ENCODE results near the gene ALDH3B1.

ALDH3B1 gene

DNA sequence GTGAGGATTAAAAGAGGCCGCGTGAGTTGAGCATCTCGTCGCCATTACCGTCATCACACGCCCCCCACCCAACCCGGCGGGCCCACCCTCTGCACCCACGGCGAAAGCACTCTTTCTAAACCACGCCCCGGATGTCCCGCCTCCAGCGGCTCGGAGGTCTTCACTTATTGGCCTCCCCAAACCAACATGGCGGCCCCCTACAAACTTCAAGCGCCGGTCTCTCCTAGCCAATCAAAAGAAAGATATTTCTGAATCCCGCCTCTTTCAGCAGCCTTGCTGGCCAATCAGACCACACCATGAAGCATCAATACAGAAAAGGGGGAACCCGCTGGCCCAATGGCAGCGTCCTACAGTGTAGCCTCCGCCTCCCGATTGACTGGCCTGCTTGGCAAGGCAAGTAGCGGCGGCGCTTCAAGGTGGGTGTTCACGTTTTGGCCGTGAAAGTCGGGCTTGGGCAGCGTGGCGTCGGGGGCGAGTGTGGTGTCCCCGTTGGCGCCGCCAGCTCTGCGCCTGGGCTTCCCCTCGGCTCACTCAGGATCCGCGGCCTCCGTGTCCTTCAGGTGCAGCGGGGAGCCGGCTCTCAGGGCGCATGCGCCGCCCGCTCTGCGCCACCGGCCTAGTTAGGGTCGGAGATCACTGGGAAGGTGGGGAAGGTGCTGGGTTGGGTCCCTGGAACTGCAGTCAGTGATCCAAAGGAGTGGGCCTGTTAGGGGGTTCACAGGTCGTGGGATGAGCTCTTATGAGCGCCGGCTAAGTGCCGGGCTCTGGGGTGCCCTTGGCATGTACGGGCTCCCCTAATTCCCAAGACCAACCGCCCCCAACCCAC lies 20.4 kb downstream of the ALDH3B1 start, which contains the start of gene NDUFS8:
TSS of gene NDUFS8 (plus strand) at position 364 of the 826 bp plus-strand sequence. CDS start 1,471 bp downstream, outside the sequence.
- peak; percentile 86 to 97 for DNase-seq (ENCODE audit: low read depth in 2 of 2)

DNA sequence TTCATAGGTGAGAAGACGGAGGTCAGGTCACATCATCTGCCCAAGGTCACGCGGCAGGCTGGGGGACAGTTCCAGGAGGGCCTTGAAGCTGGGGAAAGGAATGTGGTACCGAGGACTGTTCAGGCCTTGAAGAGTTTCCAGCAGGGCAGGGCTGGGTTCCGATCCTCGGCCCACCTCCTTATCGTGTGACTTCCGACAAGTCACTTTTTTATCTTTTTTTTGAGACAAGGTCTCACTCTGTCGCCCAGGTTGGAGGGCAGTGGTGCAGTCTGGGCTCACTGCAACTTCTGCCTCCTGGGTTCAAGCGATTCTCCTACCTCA lies 21.0 kb downstream of the ALDH3B1 start:
- no peak for DNase-seq (ENCODE audit: low read depth in 2 of 2)

DNA sequence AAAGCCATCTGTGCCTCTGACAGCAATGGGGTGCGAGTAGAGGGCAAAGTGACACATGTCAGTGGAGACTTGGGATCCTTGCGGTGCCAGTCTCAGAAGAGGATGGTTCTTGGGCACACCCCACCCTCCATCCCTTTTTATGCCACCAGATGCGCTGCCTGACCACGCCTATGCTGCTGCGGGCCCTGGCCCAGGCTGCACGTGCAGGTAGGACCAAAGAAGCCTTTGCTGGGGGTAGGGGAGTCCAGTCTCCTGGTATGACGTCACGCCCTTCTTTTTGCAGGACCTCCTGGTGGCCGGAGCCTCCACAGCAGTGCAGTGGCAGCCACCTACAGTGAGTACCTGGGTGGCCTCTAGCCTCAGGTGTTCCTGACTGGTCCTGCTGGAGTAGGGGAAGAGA lies 21.9 kb downstream of the ALDH3B1 start:
- DNase-seq (ENCODE audit: low read depth in 2 of 2), result no peak

DNA sequence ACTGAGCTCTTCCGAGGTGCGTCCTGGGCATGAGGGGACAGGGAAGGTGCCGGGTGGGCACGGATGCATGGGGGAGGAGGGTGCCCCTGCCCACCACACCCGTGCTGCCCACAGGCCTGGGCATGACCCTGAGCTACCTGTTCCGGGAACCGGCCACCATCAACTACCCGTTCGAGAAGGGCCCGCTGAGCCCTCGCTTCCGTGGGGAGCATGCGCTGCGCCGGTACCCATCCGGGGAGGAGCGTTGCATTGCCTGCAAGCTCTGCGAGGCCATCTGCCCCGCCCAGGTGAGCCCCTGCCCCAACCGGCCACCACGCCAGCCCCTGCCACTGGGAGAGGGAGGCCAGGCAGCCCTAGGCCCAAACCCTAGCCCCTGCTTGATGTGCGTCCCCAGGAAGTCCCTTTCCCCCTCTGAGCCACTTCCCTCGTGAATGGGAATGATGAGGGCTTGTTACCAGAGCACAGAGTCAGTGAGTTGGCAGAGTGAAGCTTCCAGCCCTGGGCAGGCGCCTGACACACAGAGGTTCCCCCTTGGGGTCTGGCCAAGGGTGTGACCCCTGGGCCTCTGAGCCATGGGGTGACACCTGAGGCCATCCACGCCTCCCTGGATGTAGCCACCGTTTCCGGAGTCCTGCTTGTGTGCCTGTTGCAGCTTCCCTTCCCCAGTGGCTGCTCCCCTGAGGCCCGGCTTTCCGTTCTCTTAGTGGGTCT lies 23.0 kb downstream of the ALDH3B1 start:
- DNase-seq (ENCODE audit: low read depth in 2 of 2), result no peak

DNA sequence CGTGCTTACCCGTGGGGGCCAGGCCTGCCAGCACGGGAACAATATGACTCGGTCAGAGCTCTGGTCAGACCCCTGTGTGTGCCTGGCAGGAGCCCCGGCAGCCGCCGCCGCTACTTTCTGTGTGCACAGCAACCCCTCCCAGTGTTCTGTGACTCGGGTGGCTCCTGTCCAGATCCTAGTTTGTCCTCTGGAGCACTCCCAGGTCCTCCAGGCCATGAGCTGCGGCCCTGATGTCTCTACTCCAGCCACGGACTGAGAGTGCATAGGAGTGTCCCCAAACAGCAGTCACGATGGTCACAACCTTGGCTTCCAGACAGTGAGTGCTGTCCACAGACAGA lies 23.6 kb downstream of the ALDH3B1 start:
- no peak for DNase-seq (ENCODE audit: low read depth in 2 of 2)

DNA sequence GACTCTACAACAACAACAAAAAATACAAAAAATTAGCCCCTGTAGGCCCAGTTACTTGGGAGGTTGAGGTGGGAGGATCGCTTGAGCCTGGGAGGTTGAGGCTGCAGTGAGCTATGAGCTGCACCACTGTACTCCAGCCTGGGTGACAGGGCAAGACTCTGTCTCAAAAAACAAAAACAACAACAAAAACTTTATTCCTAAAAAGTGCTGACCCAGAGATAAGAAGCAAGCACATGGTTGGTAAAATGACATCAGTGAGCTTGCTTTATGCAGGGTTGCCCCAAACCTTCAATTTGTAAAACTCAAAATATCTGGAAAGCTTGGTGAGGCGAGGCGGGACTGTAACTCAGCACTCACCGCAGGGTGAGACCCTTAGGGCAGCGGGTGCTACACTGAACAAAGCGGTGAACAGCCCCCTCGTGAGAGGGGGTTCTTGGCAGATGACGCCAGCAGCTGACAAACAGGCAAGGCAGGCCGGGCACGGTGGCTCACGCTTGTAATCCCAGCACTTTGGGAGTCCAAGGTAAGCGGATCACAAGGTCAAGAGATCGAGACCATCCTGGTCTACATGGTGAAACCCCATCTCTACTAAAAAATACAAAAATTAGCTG lies 25.2 kb downstream of the ALDH3B1 start:
- DNase-seq (ENCODE audit: low read depth in 2 of 2), result no peak

DNA sequence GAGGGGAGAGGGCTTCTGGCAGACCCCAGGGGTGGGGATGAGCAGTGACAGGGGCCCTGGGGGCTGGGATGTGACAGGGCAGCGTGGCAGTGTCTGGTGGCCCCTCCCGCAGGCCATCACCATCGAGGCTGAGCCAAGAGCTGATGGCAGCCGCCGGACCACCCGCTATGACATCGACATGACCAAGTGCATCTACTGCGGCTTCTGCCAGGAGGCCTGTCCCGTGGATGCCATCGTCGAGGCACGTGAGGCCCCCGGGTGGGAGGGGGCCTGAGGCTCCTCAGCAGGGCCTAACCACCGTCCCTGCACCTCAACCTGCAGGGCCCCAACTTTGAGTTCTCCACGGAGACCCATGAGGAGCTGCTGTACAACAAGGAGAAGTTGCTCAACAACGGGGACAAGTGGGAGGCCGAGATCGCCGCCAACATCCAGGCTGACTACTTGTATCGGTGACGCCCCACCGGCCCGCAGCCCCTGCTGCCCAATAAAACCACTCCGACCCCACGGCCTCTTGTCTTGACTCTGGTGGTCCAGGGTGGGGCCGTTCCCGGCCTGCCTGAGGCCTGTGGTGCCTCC lies 26.1 kb downstream of the ALDH3B1 start:
- no peak for DNase-seq (ENCODE audit: low read depth in 2 of 2)

DNA sequence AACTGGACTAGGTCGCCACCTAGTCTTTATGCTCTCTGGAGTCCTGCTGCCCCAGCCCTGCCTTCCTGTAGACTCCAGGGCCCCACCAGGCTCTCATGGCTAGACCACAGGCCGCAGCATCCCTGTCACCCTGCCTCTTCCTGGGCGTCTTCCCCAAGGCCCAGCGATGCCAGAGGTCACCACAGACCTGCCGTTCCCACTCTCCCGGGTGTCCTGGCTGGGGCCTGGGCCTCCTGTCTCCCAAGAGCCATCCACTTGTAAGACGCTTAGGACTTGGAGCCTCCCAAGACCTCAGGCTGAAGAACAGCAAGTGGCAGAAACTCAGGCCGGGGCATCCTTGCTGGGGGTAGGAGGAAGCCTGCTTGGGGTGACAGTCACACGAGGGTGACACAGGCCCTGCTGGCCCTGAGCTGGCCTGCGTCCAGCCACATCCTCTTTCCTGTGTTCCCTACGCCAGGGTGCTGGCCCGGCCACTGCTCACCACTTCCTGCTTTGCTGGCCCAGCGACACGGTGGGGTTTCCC lies 26.7 kb downstream of the ALDH3B1 start:
- no peak for DNase-seq (ENCODE audit: low read depth in 2 of 2)

DNA sequence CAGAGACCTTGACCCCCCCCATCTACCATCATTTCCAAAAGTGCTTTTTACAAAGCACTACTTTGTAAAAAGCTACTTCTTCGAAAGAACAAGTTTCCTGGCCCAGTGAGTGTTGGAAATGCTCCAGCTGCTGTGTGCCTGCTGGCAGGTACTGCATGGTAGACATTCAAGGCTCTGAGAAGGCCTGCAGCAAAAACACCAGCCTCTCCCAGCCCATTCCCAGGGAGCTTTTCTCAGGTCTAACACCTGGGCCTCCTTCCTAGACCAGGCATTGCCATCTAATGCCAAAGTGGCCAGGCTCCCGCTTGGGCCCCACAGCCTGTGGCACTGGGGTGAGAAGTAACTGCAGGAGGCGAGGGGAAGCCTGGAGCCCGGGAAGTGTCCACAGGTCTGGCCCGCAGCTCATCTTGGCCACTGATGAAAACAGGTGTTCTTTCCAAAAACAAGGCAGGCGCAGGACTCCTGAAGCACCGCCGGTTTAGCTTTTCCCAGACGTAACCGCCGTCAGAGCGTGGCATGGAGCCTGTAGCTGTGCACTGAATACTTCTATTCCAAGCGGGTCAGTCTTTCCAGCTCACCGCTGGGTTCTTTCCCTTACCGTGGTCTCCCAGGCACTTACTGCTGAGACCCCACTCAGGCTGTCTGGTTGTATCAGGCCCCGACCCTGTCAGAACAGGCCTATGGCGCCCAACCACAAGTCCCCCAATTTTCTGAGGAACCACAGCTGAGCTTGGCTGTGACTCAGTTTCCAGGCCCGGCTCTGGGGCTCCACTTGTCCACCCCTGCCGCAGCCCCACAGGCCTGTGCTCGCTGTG lies 27.5 kb downstream of the ALDH3B1 start:
- DNase-seq (ENCODE audit: low read depth in 2 of 2), result no peak

DNA sequence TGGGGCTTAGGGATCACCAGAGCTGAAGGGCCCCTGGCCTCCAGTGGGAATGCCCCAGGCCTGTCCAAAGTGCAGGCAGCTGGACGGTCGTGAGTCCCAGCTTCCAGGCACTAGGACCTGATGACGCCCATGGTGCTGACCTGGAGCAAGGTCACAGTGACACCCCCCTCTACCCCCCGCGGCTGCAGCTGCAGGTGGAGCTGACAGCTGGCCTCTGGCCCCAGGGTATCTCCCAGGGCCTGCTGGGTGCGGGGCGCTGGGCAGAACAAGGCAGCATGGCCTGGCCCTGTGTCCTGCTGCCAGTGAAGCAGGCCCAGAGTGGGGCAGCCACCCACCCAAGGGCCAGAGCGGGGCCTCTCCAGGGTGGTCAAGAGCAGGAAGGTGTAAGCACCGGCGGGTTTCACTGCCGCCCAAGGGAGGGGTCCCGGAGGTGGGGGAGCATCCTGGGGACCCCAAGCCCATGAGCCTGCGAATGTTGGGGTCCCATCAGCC lies 28.1 kb downstream of the ALDH3B1 start:
- DNase-seq (ENCODE audit: low read depth in 2 of 2), result no peak

DNA sequence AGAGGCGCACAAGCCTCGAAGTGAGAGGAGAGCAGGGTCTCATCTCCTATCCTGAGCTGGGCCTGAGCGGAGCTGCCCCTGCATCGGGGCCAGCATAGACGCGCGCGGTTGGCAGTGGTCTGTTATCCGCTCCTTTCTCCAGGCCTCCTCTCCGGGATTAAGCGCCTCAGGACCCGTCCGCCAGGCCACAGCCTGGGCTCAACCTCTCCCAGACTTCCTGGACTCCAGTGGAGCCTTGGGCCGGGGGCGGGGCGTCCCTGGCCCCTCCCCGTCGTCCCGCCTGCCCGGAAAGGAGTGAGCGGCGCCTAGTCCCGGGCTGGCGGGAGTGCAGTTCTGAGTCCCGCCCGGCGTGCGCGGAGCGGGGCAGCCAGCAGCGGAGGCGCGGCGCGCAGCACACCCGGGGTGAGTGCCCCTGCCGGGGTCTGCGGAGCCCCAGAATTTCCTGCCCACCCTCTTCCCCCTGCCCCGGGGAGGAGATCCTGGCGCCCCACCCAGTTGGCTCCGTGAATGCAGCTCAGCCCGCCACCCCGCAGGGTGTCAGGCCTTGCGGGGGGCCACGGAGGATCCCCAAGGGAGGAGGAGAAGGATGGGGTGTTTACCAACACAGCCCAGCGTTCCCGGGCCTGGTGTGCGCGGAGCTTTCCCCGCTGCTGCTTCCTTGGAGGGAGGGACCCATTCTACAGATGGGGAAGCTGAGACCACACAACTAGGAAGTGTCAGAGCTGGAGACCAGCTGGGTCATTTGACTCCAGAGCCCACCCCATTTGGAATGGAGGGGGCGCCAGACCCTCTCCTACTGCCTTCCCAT lies 28.8 kb downstream of the ALDH3B1 start, which contains the start of gene TCIRG1:
TSS of gene TCIRG1 (plus strand) at position 308 of the 808 bp plus-strand sequence. CDS start 2,247 bp downstream, outside the sequence.
- peak; percentile 9 to 34 for DNase-seq (ENCODE audit: low read depth in 2 of 2)

DNA sequence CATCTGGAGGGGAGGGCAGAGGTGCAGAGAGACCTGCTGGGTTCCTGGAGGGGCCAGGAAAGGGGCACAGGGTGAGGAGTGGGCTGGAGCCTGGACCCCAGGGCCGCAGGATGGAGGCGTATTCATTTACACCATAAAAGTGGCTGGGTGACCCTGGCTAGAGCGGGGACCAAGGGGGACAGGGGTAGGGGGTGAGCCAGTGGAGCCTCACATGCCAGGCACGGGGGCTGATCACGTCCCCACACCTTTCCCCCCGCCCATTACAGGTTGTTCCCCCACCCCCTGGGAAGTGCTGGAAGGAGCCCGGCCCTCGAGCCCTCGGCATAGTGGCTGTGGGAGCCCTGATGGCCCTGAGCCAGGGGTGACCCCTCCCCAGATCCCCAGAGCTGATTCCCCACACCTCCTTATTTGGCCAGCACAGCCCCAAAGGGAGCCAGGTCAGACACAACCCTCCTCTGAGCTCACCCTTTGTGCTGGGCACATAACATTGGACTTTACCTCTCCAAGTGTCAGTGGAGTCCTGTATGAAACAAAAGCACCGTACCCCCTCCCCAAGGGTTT lies 29.5 kb downstream of the ALDH3B1 start:
- no peak for DNase-seq (ENCODE audit: low read depth in 2 of 2)

DNA sequence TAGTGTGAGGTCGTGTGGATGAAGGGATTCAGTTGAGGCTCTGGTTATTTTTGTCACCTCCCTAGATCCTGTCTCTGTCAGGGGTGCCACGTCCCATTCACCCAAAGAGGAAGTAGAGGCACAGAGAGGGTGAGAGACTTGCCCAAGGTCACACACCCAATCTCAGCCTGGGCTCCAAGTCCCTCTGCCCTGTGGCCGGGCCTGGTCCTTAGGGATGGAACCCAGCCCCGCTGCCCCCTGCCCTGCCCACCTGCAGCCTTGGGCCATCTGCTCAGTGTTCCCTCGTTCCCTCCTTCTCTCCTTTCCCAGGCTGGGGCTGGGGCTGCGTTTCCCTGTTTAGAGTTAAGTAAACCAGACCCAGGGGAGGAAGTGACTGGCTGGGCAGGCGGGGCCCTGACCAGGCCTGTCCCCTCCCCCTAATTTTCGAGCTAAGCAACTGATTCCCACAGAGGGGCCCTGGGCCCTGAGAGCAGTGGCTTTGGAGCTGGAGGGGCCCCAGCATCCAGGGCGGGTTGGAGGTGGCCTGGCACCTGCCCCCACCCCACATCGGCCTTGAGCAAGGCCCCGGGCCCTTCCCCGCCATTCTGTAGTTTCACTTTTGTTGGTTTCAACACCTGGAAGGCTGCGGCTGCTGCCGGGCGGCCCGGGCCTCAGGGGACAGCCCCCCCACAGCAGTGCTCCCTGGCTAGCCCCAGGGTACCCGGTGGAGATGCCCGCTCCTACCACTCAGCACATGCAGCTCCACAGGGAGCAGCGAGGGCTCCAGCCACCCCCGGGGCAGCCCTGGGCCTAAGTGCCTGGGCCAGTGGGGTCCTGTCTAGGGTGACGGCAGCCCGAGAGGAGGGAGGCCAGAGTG lies 30.2 kb downstream of the ALDH3B1 start:
- DNase-seq (ENCODE audit: low read depth in 2 of 2), result no peak

DNA sequence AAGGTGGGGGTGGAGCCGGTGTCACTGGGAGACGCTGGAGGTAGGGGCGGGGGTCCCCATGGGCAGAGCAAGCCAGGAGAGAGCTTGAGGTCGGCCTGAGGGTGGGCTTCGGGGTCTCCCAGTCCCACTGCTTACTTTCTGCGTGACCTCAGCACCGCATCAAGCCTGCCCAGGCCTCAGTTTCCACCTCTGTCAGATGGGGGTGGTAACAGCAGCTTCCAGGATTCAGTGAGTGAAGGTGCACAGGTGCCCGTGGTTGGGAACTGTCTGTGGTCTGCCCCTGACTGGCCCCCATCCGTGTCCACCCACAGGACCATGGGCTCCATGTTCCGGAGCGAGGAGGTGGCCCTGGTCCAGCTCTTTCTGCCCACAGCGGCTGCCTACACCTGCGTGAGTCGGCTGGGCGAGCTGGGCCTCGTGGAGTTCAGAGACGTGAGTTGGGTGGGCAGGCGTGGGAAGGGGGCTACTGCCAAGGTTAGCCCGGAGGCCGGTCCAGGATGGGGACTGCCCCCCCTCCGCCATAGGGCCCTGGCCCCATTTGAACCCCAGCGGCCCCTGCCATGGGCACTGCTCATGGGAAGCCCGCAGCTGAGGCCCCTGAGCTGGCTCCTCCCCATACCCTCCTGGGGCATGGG lies 30.9 kb downstream of the ALDH3B1 start:
- DNase-seq (ENCODE audit: low read depth in 2 of 2), result no peak

DNA sequence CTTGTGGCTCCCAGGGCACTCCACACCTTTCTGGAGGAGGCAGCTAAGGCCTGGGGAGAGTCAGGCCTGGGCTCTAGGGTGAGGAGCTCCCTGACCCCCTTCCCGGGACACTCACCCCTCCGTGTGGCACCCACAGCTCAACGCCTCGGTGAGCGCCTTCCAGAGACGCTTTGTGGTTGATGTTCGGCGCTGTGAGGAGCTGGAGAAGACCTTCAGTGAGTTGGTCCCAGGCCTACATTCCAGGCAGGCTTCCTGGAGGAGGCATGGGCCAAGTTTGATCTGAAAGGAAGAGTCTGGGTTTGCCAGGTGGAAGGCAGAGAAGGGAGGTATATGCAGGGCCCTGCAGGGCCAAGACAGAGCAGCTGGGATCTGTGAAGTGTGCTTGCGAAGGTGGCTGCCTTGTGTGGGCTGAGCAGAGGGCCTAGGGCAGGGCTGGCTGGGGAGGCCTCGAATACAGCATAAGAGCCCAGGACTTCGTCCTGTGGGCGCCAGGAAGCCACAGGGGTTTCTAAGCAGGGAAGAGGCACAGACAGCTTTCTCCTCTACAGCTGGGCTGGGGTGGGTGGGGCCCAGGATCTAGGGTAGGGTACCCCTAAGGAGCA lies 31.6 kb downstream of the ALDH3B1 start:
- DNase-seq (ENCODE audit: low read depth in 2 of 2), result no peak

DNA sequence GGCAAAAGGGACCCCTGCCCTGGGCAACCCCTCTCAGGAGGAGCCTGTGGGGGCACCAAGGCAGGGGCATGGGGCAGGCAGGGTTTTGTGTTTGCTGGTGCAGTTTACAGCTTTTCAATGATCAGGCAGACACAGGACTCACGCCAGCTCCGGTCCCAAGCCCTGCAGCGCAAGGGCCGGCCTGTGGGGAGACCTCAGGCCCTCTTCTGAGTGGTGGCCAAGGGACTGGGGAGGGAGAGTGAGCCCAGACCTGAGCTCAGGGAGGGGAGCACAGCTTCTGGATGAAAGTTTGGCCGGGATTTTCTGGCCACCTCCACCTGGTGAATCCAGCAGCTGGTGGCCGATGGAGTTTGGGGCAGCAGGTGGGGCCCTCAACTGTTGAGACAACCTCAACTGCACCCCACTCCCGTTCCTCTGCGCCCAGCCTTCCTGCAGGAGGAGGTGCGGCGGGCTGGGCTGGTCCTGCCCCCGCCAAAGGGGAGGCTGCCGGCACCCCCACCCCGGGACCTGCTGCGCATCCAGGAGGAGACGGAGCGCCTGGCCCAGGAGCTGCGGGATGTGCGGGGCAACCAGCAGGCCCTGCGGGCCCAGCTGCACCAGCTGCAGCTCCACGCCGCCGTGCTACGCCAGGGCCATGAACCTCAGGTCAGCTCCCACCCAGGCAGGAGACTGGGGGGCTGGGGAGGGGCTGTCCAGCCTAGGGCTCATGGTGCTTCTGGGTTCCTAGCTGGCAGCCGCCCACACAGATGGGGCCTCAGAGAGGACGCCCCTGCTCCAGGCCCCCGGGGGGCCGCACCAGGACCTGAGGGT lies 32.3 kb downstream of the ALDH3B1 start:
- no peak for DNase-seq (ENCODE audit: low read depth in 2 of 2)

DNA sequence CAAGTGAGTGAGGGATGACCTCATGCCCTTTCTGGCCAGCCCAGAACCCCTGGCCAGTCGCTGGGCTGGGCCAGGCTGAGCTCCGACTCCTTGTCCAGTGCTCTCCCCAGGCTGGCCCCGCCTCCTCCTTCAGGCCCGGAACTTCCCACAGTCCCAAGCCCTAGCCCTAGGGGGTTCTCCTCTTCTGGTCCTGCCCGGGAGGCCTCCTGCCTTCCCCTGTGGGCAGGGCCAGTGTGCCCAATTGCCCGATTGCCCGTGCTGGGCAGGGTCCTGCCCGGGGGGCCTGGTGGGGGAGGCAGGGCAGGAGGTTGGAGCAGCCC lies 32.9 kb downstream of the ALDH3B1 start:
- DNase-seq (ENCODE audit: low read depth in 2 of 2), result no peak
